Ectodermal cell (in vitro differentiated cells): ENCODE data around the gene CACFD1.

Experiments
- H3K27ac ChIP-seq: 2 replicates; pipeline ENCODE4 v1.7.0; 2013; ENCODE audit warnings: mild to moderate bottlenecking, low read depth, low read length; ENCODE audit not compliant: insufficient read depth, poor library complexity, severe bottlenecking
- H3K27me3 ChIP-seq: 2 replicates; pipeline ENCODE4 v1.7.0; 2013; ENCODE audit warnings: mild to moderate bottlenecking, low read length; ENCODE audit not compliant: insufficient read depth, control insufficient read depth, poor library complexity, severe bottlenecking
- H3K36me3 ChIP-seq: one replicate; pipeline ENCODE4 v1.7.0; 2013; ENCODE audit warnings: low read length; ENCODE audit not compliant: control insufficient read depth, insufficient read depth
- H3K4me1 ChIP-seq: one replicate; pipeline ENCODE4 v1.7.0; 2013; ENCODE audit warnings: low read length; ENCODE audit not compliant: control insufficient read depth, insufficient read depth
- H3K4me3 ChIP-seq: 2 replicates; pipeline ENCODE4 v1.7.0; 2013; ENCODE audit warnings: low read depth, low read length, control low read depth; ENCODE audit not compliant: insufficient read depth
- H3K9me3 ChIP-seq: 2 replicates; pipeline ENCODE4 v1.7.0; 2013; ENCODE audit warnings: mild to moderate bottlenecking, low read length, moderate library complexity; ENCODE audit not compliant: control insufficient read depth
- WGBS, 2 experiments: methylation state at CpG; one replicate each; pipeline ENCODE4 v1.1.7; 2013; ENCODE audit warnings: missing lambda C conversion rate in 2 of 2; 5-methylcytosine and 5-hydroxymethylcytosine counted together

The CACFD1 gene

GRCh38 chr9:133472753-133473378, 13.1 kb downstream of the CACFD1 start:
- peaks cover 1% of the 10 kb centered on the region for H3K4me1 ChIP-seq
- H3K4me3 ChIP-seq = no peak overlapping the region
- H3K36me3 ChIP-seq = no peaks in the 10 kb centered on the region
- H3K9me3 ChIP-seq = no peaks in the 10 kb centered on the region
- WGBS, 2 experiments = 94 to 96% methylated on average over 19 of the region's 19 CpGs
- H3K27ac ChIP-seq = no peak overlapping the region
- H3K27me3 ChIP-seq = peaks cover 1% of the 10 kb centered on the region

GRCh38 chr9:133473743-133474142, 14.0 kb downstream of the CACFD1 start:
- Histone ChIP-seq H3K27me3 (peaks cover 7% of the 10 kb centered on the region), H3K4me3 (no peak overlapping the region), H3K27ac (no peak overlapping the region), H3K36me3 (no peaks in the 10 kb centered on the region), H3K4me1 (peaks cover 7% of the 10 kb centered on the region), H3K9me3 (no peaks in the 10 kb centered on the region)
- 93 to 95% methylated on average over 20 of the region's 20 CpGs for WGBS, 2 experiments

DNA sequence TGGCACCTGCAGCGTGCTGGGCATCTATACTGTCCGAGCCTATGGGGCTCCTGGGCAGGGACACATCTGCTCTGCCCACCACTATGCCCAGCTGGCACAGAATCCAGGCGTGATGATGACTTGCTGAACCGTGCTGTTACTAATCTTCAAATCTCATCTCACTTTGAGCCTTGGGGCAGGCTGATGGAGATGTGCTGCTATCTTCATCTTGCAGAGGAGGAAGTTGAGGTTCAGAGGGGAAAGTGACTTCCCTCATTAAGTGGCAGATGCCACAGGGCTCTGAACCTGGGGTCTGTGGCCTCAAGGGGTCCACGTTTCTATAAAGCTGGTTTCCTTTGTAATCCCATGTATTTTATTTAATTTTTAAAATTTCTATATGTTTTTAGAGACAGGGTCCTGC, 14.4 kb downstream of the CACFD1 start:
- 92 to 95% methylated on average over 4 of the region's 5 CpGs for WGBS, 2 experiments

DNA sequence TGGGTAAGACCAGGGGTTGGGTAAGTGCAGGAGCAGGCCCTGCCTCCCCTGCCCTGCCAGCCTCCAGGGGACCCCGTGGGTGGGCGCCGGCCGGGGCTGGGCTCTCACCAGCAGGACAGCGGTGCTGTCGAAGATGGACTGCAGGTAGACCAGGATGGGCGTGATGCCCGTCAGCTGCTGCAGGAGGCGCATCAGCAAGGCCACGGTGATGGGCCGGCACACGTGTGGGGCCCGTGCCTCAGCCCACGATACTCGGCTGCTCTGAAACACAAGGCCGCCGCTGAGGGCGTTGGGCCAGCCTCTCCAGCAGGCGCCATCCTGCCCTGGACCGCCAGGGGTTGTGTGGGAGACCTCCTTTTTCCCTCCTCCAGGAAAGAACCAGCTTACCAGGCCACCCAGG, 15.1 kb downstream of the CACFD1 start:
- H3K9me3 ChIP-seq = no peaks in the 10 kb centered on the region
- H3K36me3 ChIP-seq = no peaks in the 10 kb centered on the region
- peaks cover 7% of the 10 kb centered on the region for H3K4me1 ChIP-seq
- 91 to 93% methylated on average over 20 of the region's 20 CpGs for WGBS, 2 experiments
- H3K27ac ChIP-seq = no peak overlapping the region
- H3K27me3 ChIP-seq = peaks cover 14% of the 10 kb centered on the region
- no peak overlapping the region for H3K4me3 ChIP-seq

More for the DNA sequence above, 14.4 kb downstream of the CACFD1 start:
- Histone ChIP-seq H3K4me1 (peaks cover 7% of the 10 kb centered on the region), H3K27ac (no peak overlapping the region), H3K9me3 (no peaks in the 10 kb centered on the region), H3K27me3 (peaks cover 7% of the 10 kb centered on the region), H3K4me3 (no peak overlapping the region), H3K36me3 (no peaks in the 10 kb centered on the region)

DNA sequence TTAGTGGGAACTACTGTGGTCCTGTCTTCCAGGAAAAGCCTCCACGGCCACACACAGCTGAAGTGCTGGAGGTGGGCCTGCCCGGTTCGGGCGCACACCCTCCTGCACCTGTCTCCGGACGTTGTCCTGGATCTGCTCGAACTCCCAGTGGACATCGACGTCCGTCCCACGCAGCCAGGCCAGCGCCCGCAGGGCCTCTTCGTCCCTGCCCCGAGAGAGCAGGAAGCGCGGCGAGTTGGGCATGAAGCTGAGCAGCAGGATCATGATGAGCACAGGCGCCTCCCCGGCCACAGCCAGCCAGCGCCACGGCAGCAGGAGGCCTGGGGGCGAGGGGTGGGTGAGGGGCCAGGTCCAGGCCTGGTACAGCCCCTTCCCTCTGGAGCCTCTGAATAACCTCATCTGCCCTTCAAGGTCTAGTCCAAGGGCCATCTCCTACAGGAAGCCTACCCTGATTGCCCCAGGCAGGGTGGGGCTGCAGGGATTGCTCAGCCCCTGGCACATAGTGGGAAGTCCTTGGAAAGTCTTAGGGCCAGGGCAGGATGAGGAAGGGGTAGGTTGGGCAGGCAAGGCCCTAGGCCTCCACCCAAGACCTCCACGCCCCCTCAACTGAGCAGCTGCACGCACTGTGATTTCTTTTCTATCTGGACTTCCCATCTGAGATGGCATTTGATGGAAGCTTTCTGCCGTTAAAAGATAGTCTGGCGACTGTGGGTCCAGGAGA, 15.7 kb downstream of the CACFD1 start:
- Histone ChIP-seq H3K36me3 (no peaks in the 10 kb centered on the region), H3K4me1 (peaks cover 7% of the 10 kb centered on the region), H3K27ac (no peak overlapping the region), H3K4me3 (no peak overlapping the region), H3K27me3 (peaks cover 20% of the 10 kb centered on the region), H3K9me3 (no peaks in the 10 kb centered on the region)
- 94 to 95% methylated on average over 27 of the region's 27 CpGs for WGBS, 2 experiments

- Histone ChIP-seq H3K27ac (no peak overlapping the region), H3K9me3 (no peaks in the 10 kb centered on the region), H3K36me3 (no peaks in the 10 kb centered on the region), H3K4me1 (peaks cover 7% of the 10 kb centered on the region), H3K4me3 (no peak overlapping the region), H3K27me3 (peaks cover 25% of the 10 kb centered on the region)
- WGBS, 2 experiments = 94 to 95% methylated on average over 27 of the region's 27 CpGs
These were observed 16.5 kb downstream of the CACFD1 start for GRCh38 chr9:133476036-133476931.

GRCh38 chr9:133476941-133477340, 17.2 kb downstream of the CACFD1 start:
- Histone ChIP-seq H3K36me3 (no peaks in the 10 kb centered on the region), H3K4me1 (peaks cover 7% of the 10 kb centered on the region), H3K27me3 (peaks cover 25% of the 10 kb centered on the region), H3K27ac (no peak overlapping the region), H3K4me3 (no peak overlapping the region), H3K9me3 (no peaks in the 10 kb centered on the region)
- 95 to 96% methylated on average over 21 of the region's 21 CpGs for WGBS, 2 experiments

- H3K9me3 ChIP-seq = no peaks in the 10 kb centered on the region
- no peaks in the 10 kb centered on the region for H3K36me3 ChIP-seq
- no peak overlapping the region for H3K4me3 ChIP-seq
- H3K27ac ChIP-seq = no peak overlapping the region
- 82 to 86% methylated on average over 4 of the region's 4 CpGs for WGBS, 2 experiments
- H3K27me3 ChIP-seq = peaks cover 25% of the 10 kb centered on the region
- H3K4me1 ChIP-seq = peaks cover 7% of the 10 kb centered on the region
These were observed 17.7 kb downstream of the CACFD1 start for GRCh38 chr9:133477461-133477860.

- H3K4me3 ChIP-seq = peak overlapping the region; percentile 61
- 27% methylated on average over 17 of the region's 17 CpGs for WGBS, 2 experiments
- no peaks in the 10 kb centered on the region for H3K9me3 ChIP-seq
- no peaks in the 10 kb centered on the region for H3K36me3 ChIP-seq
- H3K4me1 ChIP-seq = peaks cover 7% of the 10 kb centered on the region
- H3K27me3 ChIP-seq = peaks cover 26% of the 10 kb centered on the region
- H3K27ac ChIP-seq = peak overlapping the region; percentile 16
These were observed 18.4 kb downstream of the CACFD1 start for GRCh38 chr9:133477992-133478850.
